ENCODE measurements around the gene PLPP1.

PLPP1 gene

GRCh38 chr5:55576661-55577060 lies 41.9 kb upstream of the PLPP1 start:
- in situ Hi-C loops (cut with MboI; ENCODE audit: low sequenced_read_pairs, unreplicated experiment): no loop called here
- no peak for DNase-seq (ENCODE audit: low spot score)
- no peak for TF ChIP-seq CTCF (IDR thresholded peaks at IDR 0.05; ENCODE audit: borderline replicate concordance, control extremely low read depth, extremely low read depth, insufficient read depth, missing control alignments)

DNA sequence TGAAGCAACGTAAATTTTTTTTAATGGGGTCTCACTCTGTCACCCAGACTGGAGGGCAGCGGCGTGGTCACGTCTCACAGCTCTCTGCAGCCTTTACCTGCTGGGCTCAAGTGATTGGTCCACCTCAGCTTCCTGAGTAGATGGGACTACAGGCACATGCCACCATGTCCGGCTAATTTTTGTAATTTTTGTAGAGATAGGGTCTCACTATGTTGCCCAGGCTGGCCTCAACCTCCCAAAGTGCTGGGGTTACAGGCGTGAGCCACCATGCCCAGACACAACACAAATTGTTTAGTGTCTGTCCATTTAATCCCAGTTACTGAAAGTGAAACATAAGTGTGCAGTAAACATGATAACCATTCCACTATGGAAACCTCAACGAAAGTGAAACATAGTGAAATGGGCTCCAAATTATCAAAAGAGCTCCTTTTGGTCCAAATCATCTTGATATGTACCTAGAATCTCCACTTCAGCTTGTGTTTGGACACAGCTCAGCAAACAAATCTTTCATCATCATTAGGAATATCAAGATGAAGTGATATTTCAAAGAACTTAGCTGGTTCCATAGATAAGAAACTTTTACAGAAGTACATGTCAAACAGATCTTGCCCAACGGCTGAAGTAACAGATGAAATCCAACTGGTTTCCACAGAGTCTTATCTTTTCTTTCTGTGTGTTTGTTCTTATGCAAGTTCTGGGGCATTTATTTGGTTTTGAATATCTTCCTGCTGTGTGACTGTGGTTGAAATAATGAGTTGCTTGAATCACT lies 41.2 kb upstream of the PLPP1 start:
- DNase-seq (ENCODE audit: low spot score): no peak
- in situ Hi-C loops (cut with MboI; ENCODE audit: low sequenced_read_pairs, unreplicated experiment): no loop called here

GRCh38 chr5:55572600-55572999 lies 37.8 kb upstream of the PLPP1 start:
- TF ChIP-seq CTCF (IDR thresholded peaks at IDR 0.05; ENCODE audit: borderline replicate concordance, control extremely low read depth, extremely low read depth, insufficient read depth, missing control alignments): no peak
- in situ Hi-C loops (cut with MboI; ENCODE audit: low sequenced_read_pairs, unreplicated experiment): no loop called here
- no peak for DNase-seq (ENCODE audit: low spot score)

More for the DNA sequence above, 41.2 kb upstream of the PLPP1 start:
- no peak for TF ChIP-seq CTCF (IDR thresholded peaks at IDR 0.05; ENCODE audit: borderline replicate concordance, control extremely low read depth, extremely low read depth, insufficient read depth, missing control alignments)

- no peak for DNase-seq (ENCODE audit: low spot score)
- in situ Hi-C loops (cut with MboI; ENCODE audit: low sequenced_read_pairs, unreplicated experiment): no loop called here
- no peak for TF ChIP-seq CTCF (IDR thresholded peaks at IDR 0.05; ENCODE audit: borderline replicate concordance, control extremely low read depth, extremely low read depth, insufficient read depth, missing control alignments)
Measured at GRCh38 chr5:55572020-55572419, 37.3 kb upstream of the PLPP1 start.

DNA sequence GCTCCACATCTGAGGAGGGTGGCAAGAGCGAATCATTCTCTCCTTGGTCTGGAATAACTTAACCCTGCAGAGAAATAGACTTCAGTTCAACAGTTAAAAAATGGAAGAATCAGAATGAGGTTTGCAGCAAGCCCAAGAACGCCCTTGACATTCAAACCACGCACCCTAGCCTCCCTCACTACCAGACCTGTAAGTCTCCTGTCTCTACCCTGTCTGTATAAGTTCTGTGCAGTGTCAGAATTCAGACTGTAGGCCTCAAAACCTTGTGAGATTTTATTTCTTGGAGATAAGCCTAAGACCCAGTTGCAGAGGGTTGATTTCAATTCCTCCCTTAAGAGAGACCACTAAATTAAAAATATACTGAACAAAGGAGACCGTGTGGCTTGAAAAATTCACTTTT lies 35.8 kb upstream of the PLPP1 start:
- in situ Hi-C loops (cut with MboI; ENCODE audit: low sequenced_read_pairs, unreplicated experiment): no loop called here
- no peak for TF ChIP-seq CTCF (IDR thresholded peaks at IDR 0.05; ENCODE audit: borderline replicate concordance, control extremely low read depth, extremely low read depth, insufficient read depth, missing control alignments)
- no peak for DNase-seq (ENCODE audit: low spot score)

GRCh38 chr5:55570026-55570425 lies 35.3 kb upstream of the PLPP1 start:
- no peak for TF ChIP-seq CTCF (IDR thresholded peaks at IDR 0.05; ENCODE audit: borderline replicate concordance, control extremely low read depth, extremely low read depth, insufficient read depth, missing control alignments)
- no peak for DNase-seq (ENCODE audit: low spot score)
- in situ Hi-C loops (cut with MboI; ENCODE audit: low sequenced_read_pairs, unreplicated experiment): no loop called here

Data from GM13976 (cell line).